ENCODE measurements around the gene TSPOAP1. TPM values are rescaled to one million over a fixed set of nuclear protein-coding genes. Genes with fewer than 3 reads are reported as not detected.

TSPOAP1 gene
- total and polyA plus RNA-seq, 4 experiments from 2014 or later: 0.80 to 19.1 (median 15.8) TPM; not detected in 1

GRCh38 chr17:58373923-58374322 is 45.3 kb upstream of the TSPOAP1 start:
- H3K9me3 ChIP-seq (ENCODE audit: control insufficient read depth in 1 of 2, low read length in 2 of 2): no peaks in the 10 kb centered on the region
- Mint-ChIP-seq H3K4me1 (peaks cover 6 to 16% (median 14%) of the 10 kb centered on the region in 4 donors), H3K27me3 (no peaks in the 10 kb centered on the region), H3K36me3 (peaks cover 1 to 8% of the 10 kb centered on the region in 2 donors), H3K9me3 (no peaks in the 10 kb centered on the region), H3K27ac (peak overlapping the region in 1 of 7 donors; percentile 12), H3K4me3 (no peak overlapping the region)
- H3K4me3 ChIP-seq (ENCODE audit: low read length in 2 of 2): no peak overlapping the region
- CTCF ChIA-PET (ENCODE audit: partially characterized antibody): no interaction called here
- H3K27me3 ChIP-seq (ENCODE audit: insufficient read depth, low read length): no peaks in the 10 kb centered on the region
- intact Hi-C loops (cut with micrococcal nuclease): no loop called here
- no peak for DNase-seq
- H3K36me3 ChIP-seq (ENCODE audit: insufficient read depth, low read length): no peaks in the 10 kb centered on the region
- no peak overlapping the region for H3K27ac ChIP-seq (ENCODE audit: low read depth, low read length)
- POLR2A ChIA-PET (ENCODE audit: partially characterized antibody): no interaction called here
- H3K4me1 ChIP-seq (ENCODE audit: insufficient read depth, low read length): peaks cover 6% of the 10 kb centered on the region

- no peak for DNase-seq
- no peaks in the 10 kb centered on the region for H3K9me3 ChIP-seq (ENCODE audit: control insufficient read depth in 1 of 2, low read length in 2 of 2)
- no peaks in the 10 kb centered on the region for H3K4me1 ChIP-seq (ENCODE audit: insufficient read depth, low read length)
- Mint-ChIP-seq H3K9me3 (no peaks in the 10 kb centered on the region), H3K36me3 (peaks cover 1 to 8% of the 10 kb centered on the region in 2 donors), H3K27me3 (no peaks in the 10 kb centered on the region), H3K4me3 (no peak overlapping the region), H3K27ac (no peak overlapping the region), H3K4me1 (peaks cover 0 to 12% (median 8%) of the 10 kb centered on the region in 4 donors)
- no peak overlapping the region for H3K27ac ChIP-seq (ENCODE audit: low read depth, low read length)
- H3K4me3 ChIP-seq (ENCODE audit: low read length in 2 of 2): no peak overlapping the region
- POLR2A ChIA-PET (ENCODE audit: partially characterized antibody): no interaction called here
- intact Hi-C loops (cut with micrococcal nuclease): no loop called here
- H3K27me3 ChIP-seq (ENCODE audit: insufficient read depth, low read length): no peaks in the 10 kb centered on the region
- H3K36me3 ChIP-seq (ENCODE audit: insufficient read depth, low read length): no peaks in the 10 kb centered on the region
- CTCF ChIA-PET (ENCODE audit: partially characterized antibody): interaction anchor here (1.2 to 1.5 kb wide), 2 partner anchors 28 to 56 kb away, joined by 3 to 7 read pairs; no protein-coding TSS in a partner anchor
Observed at GRCh38 chr17:58373003-58373402, 44.4 kb upstream of the TSPOAP1 start.

DNA sequence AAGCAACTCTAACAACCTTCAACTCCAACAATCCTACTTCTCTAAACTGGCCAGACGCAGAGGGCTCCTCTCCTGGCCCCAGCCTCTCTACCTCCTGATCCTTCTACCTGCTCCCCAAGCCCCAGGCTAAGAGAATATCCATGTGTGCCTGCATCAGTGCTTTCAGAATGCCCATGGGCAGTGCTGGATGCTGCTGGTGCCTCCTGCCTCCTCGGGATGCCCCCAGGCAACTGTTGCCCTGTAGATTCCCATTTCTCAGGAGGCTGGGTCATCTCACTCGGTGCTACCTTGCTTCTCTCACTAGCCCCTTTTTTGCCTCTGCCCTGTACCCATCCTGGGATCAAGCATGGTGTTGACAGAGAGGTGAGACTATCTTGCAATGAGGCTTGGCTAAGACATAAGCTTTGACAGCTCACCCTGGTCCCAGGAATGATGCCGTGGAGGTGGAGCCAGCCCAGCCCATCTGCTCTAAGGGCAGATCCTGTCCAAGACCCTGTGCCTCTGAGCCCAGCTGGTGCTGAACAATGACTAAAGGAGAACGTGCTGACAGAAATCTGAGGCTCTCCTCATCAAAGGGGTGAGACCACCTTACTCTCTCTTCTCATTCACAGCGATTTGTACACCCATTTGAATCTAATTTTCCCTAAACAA is 42.8 kb upstream of the TSPOAP1 start:
- Histone ChIP-seq H3K4me3 (ENCODE audit: low read length in 2 of 2) (no peak overlapping the region), H3K4me1 (ENCODE audit: insufficient read depth, low read length) (no peaks in the 10 kb centered on the region), H3K27ac (ENCODE audit: low read depth, low read length) (no peak overlapping the region), H3K9me3 (ENCODE audit: control insufficient read depth in 1 of 2, low read length in 2 of 2) (no peaks in the 10 kb centered on the region), H3K27me3 (ENCODE audit: insufficient read depth, low read length) (no peaks in the 10 kb centered on the region), H3K36me3 (ENCODE audit: insufficient read depth, low read length) (no peaks in the 10 kb centered on the region)
- DNase-seq: no peak
- CTCF ChIA-PET (ENCODE audit: partially characterized antibody): interaction anchor here (1.5 to 1.9 kb wide), 2 partner anchors 54 kb away, joined by 7 to 8 read pairs; no protein-coding TSS in a partner anchor
- H3K27me3 Mint-ChIP-seq: no peaks in the 10 kb centered on the region
- POLR2A ChIA-PET (ENCODE audit: partially characterized antibody): interaction anchor here (0.8 kb wide), 1 partner anchor 27 kb away, joined by 3 read pairs; no protein-coding TSS in a partner anchor
- intact Hi-C loops (cut with micrococcal nuclease): no loop called here
- peaks cover 0 to 5% (median 0%) of the 10 kb centered on the region in 4 donors for H3K4me1 Mint-ChIP-seq
- H3K27ac Mint-ChIP-seq: no peak overlapping the region
- peaks cover 1 to 8% of the 10 kb centered on the region in 2 donors for H3K36me3 Mint-ChIP-seq
- no peaks in the 10 kb centered on the region for H3K9me3 Mint-ChIP-seq
- H3K4me3 Mint-ChIP-seq: no peak overlapping the region

GRCh38 chr17:58370716-58371115 is 42.1 kb upstream of the TSPOAP1 start:
- H3K27me3 ChIP-seq (ENCODE audit: insufficient read depth, low read length): no peaks in the 10 kb centered on the region
- Mint-ChIP-seq H3K4me1 (peaks cover 0 to 5% (median 0%) of the 10 kb centered on the region in 4 donors), H3K27me3 (no peaks in the 10 kb centered on the region), H3K36me3 (peaks cover 1 to 8% of the 10 kb centered on the region in 2 donors), H3K9me3 (no peaks in the 10 kb centered on the region), H3K27ac (peak overlapping the region in 2 of 7 donors; percentile 70 to 76), H3K4me3 (no peak overlapping the region)
- no peaks in the 10 kb centered on the region for H3K9me3 ChIP-seq (ENCODE audit: control insufficient read depth in 1 of 2, low read length in 2 of 2)
- H3K27ac ChIP-seq (ENCODE audit: low read depth, low read length): no peak overlapping the region
- no peaks in the 10 kb centered on the region for H3K36me3 ChIP-seq (ENCODE audit: insufficient read depth, low read length)
- CTCF ChIA-PET (ENCODE audit: partially characterized antibody): interaction anchor here (0.8 to 1.9 kb wide), 2 partner anchors 9 to 53 kb away, joined by 3 to 8 read pairs; no protein-coding TSS in a partner anchor
- no peaks in the 10 kb centered on the region for H3K4me1 ChIP-seq (ENCODE audit: insufficient read depth, low read length)
- intact Hi-C loops (cut with micrococcal nuclease): no loop called here
- DNase-seq: no peak
- no peak overlapping the region for H3K4me3 ChIP-seq (ENCODE audit: low read length in 2 of 2)
- POLR2A ChIA-PET (ENCODE audit: partially characterized antibody): interaction anchor here (0.8 kb wide), 1 partner anchor 27 kb away, joined by 3 read pairs; no protein-coding TSS in a partner anchor

DNA sequence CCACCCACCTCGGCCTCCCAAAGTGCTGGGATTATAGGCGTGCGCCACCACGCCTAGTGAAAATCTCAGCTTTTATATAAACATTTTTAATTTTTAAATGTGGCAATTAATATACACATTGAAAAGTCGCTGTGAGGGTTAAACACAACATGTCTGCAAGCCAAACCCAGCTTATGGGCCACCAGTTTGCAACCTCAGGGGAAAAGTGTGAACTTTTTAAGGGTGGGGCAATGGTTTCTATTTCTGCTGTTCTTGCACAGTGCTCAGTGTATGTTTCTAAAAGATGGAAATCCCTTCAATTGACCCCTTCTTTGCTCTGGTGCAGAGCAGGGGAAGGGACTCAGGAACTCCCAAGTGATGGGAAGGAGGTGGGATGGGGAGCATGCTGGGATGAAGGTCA is 41.7 kb upstream of the TSPOAP1 start:
- DNase-seq: no peak
- H3K27me3 Mint-ChIP-seq: no peaks in the 10 kb centered on the region
- CTCF ChIA-PET (ENCODE audit: partially characterized antibody): interaction anchor here (0.8 to 1.9 kb wide), 2 partner anchors 8 to 53 kb away, joined by 3 to 8 read pairs; no protein-coding TSS in a partner anchor
- H3K9me3 ChIP-seq (ENCODE audit: control insufficient read depth in 1 of 2, low read length in 2 of 2): no peaks in the 10 kb centered on the region
- peaks cover 1 to 8% of the 10 kb centered on the region in 2 donors for H3K36me3 Mint-ChIP-seq
- no peaks in the 10 kb centered on the region for H3K36me3 ChIP-seq (ENCODE audit: insufficient read depth, low read length)
- H3K4me1 Mint-ChIP-seq: peaks cover 0 to 5% (median 0%) of the 10 kb centered on the region in 4 donors
- no peaks in the 10 kb centered on the region for H3K27me3 ChIP-seq (ENCODE audit: insufficient read depth, low read length)
- intact Hi-C loops (cut with micrococcal nuclease): no loop called here
- peak overlapping the region in 2 of 7 donors; percentile 70 to 76 for H3K27ac Mint-ChIP-seq
- no peak overlapping the region for H3K27ac ChIP-seq (ENCODE audit: low read depth, low read length)
- POLR2A ChIA-PET (ENCODE audit: partially characterized antibody): interaction anchor here (0.8 kb wide), 1 partner anchor 26 kb away, joined by 3 read pairs; no protein-coding TSS in a partner anchor
- no peaks in the 10 kb centered on the region for H3K4me1 ChIP-seq (ENCODE audit: insufficient read depth, low read length)
- no peak overlapping the region for H3K4me3 ChIP-seq (ENCODE audit: low read length in 2 of 2)
- H3K4me3 Mint-ChIP-seq: no peak overlapping the region
- H3K9me3 Mint-ChIP-seq: no peaks in the 10 kb centered on the region

- POLR2A ChIA-PET (ENCODE audit: partially characterized antibody): no interaction called here
- no peaks in the 10 kb centered on the region for H3K27me3 ChIP-seq (ENCODE audit: insufficient read depth, low read length)
- H3K36me3 ChIP-seq (ENCODE audit: insufficient read depth, low read length): no peaks in the 10 kb centered on the region
- Mint-ChIP-seq H3K27ac (peak overlapping the region in 1 of 7 donors; percentile 38), H3K4me3 (no peak overlapping the region), H3K4me1 (peaks cover 0 to 5% (median 0%) of the 10 kb centered on the region in 4 donors), H3K9me3 (no peaks in the 10 kb centered on the region), H3K36me3 (peaks cover 1 to 8% of the 10 kb centered on the region in 2 donors), H3K27me3 (no peaks in the 10 kb centered on the region)
- no peaks in the 10 kb centered on the region for H3K4me1 ChIP-seq (ENCODE audit: insufficient read depth, low read length)
- no peak overlapping the region for H3K27ac ChIP-seq (ENCODE audit: low read depth, low read length)
- intact Hi-C loops (cut with micrococcal nuclease): no loop called here
- no peaks in the 10 kb centered on the region for H3K9me3 ChIP-seq (ENCODE audit: control insufficient read depth in 1 of 2, low read length in 2 of 2)
- CTCF ChIA-PET (ENCODE audit: partially characterized antibody): interaction anchor here (0.8 to 1.9 kb wide), 3 partner anchors 10 to 52 kb away, joined by 5 to 8 read pairs (median 5); no protein-coding TSS in a partner anchor
- no peak overlapping the region for H3K4me3 ChIP-seq (ENCODE audit: low read length in 2 of 2)
- no peak for DNase-seq
Observed at GRCh38 chr17:58369214-58370031, 40.8 kb upstream of the TSPOAP1 start.

- Mint-ChIP-seq H3K4me1 (peaks cover 0 to 5% (median 0%) of the 10 kb centered on the region in 4 donors), H3K4me3 (no peak overlapping the region), H3K9me3 (no peaks in the 10 kb centered on the region), H3K27ac (no peak overlapping the region), H3K27me3 (peaks cover 0 to 1% of the 10 kb centered on the region in 2 donors), H3K36me3 (peaks cover 1 to 7% of the 10 kb centered on the region in 2 donors)
- H3K4me1 ChIP-seq (ENCODE audit: insufficient read depth, low read length): no peaks in the 10 kb centered on the region
- intact Hi-C loops (cut with micrococcal nuclease): no loop called here
- no peak for DNase-seq
- POLR2A ChIA-PET (ENCODE audit: partially characterized antibody): interaction anchor here (0.6 kb wide), 1 partner anchor 1196 kb away, joined by 3 read pairs; no protein-coding TSS in a partner anchor
- CTCF ChIA-PET (ENCODE audit: partially characterized antibody): interaction anchor here (0.8 to 1.2 kb wide), 2 partner anchors 11 to 51 kb away, joined by 5 read pairs; no protein-coding TSS in a partner anchor
- no peaks in the 10 kb centered on the region for H3K36me3 ChIP-seq (ENCODE audit: insufficient read depth, low read length)
- H3K4me3 ChIP-seq (ENCODE audit: low read length in 2 of 2): no peak overlapping the region
- H3K9me3 ChIP-seq (ENCODE audit: control insufficient read depth in 1 of 2, low read length in 2 of 2): no peaks in the 10 kb centered on the region
- H3K27me3 ChIP-seq (ENCODE audit: insufficient read depth, low read length): no peaks in the 10 kb centered on the region
- no peak overlapping the region for H3K27ac ChIP-seq (ENCODE audit: low read depth, low read length)
Observed at GRCh38 chr17:58368860-58369213, 40.2 kb upstream of the TSPOAP1 start.
